SH-SY5Y (cell line): Measurements from ENCODE around the gene PPP1R1B.

Experiments
- GATA2 ChIP-seq: IDR thresholded peaks from 2 replicates; pipeline ENCODE4 v1.6.1; 2011; ENCODE audit warnings: mild to moderate bottlenecking, low read depth, low read length
- GATA3 ChIP-seq: IDR thresholded peaks from 2 replicates; pipeline ENCODE4 v1.6.1; 2011; ENCODE audit warnings: low read depth, mild to moderate bottlenecking, low read length, moderate library complexity

DNA sequence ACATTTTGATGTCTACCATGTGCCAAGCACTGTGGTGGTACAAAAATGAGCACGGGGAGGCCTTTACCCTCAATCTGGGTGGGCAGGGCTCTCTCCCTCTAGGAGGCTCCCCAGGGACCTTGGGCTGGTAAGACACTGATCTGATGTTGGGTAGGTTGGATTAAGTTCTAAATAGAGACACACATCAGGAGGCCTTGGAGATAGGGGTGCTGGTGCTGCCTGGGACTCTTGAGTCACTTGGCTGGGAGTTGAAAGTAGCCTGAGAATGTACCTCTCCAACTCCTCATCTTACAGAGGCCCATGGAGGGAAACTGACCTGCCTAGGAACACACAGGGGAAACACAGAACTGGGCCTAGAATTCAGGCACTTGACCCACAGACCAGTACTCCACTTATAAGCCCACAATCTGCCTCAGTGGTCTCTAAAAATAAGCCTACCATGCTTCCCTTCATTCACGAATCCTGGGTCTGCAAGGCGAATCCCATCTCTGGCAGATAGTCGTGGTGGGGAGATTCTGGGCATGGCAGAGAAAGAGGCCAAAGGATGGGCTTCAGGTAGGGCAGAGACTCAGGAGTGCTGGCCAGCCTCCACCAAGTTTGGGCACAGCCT, 17.2 kb upstream of the PPP1R1B start:
- TF ChIP-seq GATA2 (no peak), GATA3 (no peak)
